Measurements from ENCODE around the gene LRSAM1.

Gene LRSAM1

GRCh38 chr9:127524373-127524772 is 73.1 kb downstream of the LRSAM1 start:
- peaks cover 27% of the 10 kb centered on the region; the same call in 1 of the 2 replicates for H3K9me3 ChIP-seq (ENCODE audit: insufficient read depth, low read length)
- TF ChIP-seq CTCF (IDR thresholded peaks at IDR 0.05; ENCODE audit: insufficient read depth, low read length, poor library complexity, severe bottlenecking) (no peak), EZH2phosphoT487 (conservative IDR thresholded peaks at IDR 0.05; ENCODE audit: low read length) (no peak)
- no peaks in the 10 kb centered on the region for H4K20me1 ChIP-seq (ENCODE audit: low read depth, low read length)
- H3K79me2 ChIP-seq (ENCODE audit: insufficient read depth, low read length): no peaks in the 10 kb centered on the region
- no peak overlapping the region for H3K4me2 ChIP-seq (ENCODE audit: low read depth, low read length, poor library complexity, severe bottlenecking)
- no peaks in the 10 kb centered on the region for H3F3A ChIP-seq (ENCODE audit: insufficient read depth)
- no peaks in the 10 kb centered on the region for H3K36me3 ChIP-seq (ENCODE audit: low read length)
- H3K27me3 ChIP-seq (ENCODE audit: low read length): no peaks in the 10 kb centered on the region
- no peak overlapping the region for H3K9ac ChIP-seq (ENCODE audit: low read length)
- H2AFZ ChIP-seq (ENCODE audit: low read depth, low read length, severe bottlenecking): no peak overlapping the region
- no peak overlapping the region for H3K4me3 ChIP-seq (ENCODE audit: insufficient read depth, low read length, poor library complexity, severe bottlenecking)
- no peak overlapping the region for H3K27ac ChIP-seq (ENCODE audit: low read depth, low read length)
- no peaks in the 10 kb centered on the region for H3K9me2 ChIP-seq (replicated peaks; ENCODE audit: insufficient read depth, low read length)

GRCh38 chr9:127525401-127526188 is 74.3 kb downstream of the LRSAM1 start:
- Histone ChIP-seq H3K27ac (ENCODE audit: low read depth, low read length) (no peak overlapping the region), H2AFZ (ENCODE audit: low read depth, low read length, severe bottlenecking) (no peak overlapping the region), H3K9ac (ENCODE audit: low read length) (no peak overlapping the region)

GRCh38 chr9:127526655-127527559 is 75.6 kb downstream of the LRSAM1 start:
- Histone ChIP-seq H3K9ac (ENCODE audit: low read length) (no peak overlapping the region), H4K20me1 (ENCODE audit: low read depth, low read length) (no peaks in the 10 kb centered on the region), H3K27me3 (ENCODE audit: low read length) (no peaks in the 10 kb centered on the region), H3K4me3 (ENCODE audit: insufficient read depth, low read length, poor library complexity, severe bottlenecking) (no peak overlapping the region), H3K27ac (ENCODE audit: low read depth, low read length) (no peak overlapping the region), H3K9me3 (ENCODE audit: insufficient read depth, low read length) (peaks cover 27% of the 10 kb centered on the region; the same call in 1 of the 2 replicates), H2AFZ (ENCODE audit: low read depth, low read length, severe bottlenecking) (no peak overlapping the region), H3K4me2 (ENCODE audit: low read depth, low read length, poor library complexity, severe bottlenecking) (no peak overlapping the region), H3K79me2 (ENCODE audit: insufficient read depth, low read length) (no peaks in the 10 kb centered on the region), H3K36me3 (ENCODE audit: low read length) (no peaks in the 10 kb centered on the region), H3F3A (ENCODE audit: insufficient read depth) (no peaks in the 10 kb centered on the region), H3K9me2 (replicated peaks; ENCODE audit: insufficient read depth, low read length) (no peaks in the 10 kb centered on the region)
- TF ChIP-seq CTCF (IDR thresholded peaks at IDR 0.05; ENCODE audit: insufficient read depth, low read length, poor library complexity, severe bottlenecking): no peak
- TF ChIP-seq EZH2phosphoT487 (conservative IDR thresholded peaks at IDR 0.05; ENCODE audit: low read length): no peak

More at GRCh38 chr9:127525401-127526188, 74.3 kb downstream of the LRSAM1 start:
- Histone ChIP-seq H4K20me1 (ENCODE audit: low read depth, low read length) (no peaks in the 10 kb centered on the region), H3F3A (ENCODE audit: insufficient read depth) (no peaks in the 10 kb centered on the region), H3K4me3 (ENCODE audit: insufficient read depth, low read length, poor library complexity, severe bottlenecking) (no peak overlapping the region), H3K36me3 (ENCODE audit: low read length) (no peaks in the 10 kb centered on the region), H3K9me3 (ENCODE audit: insufficient read depth, low read length) (peaks cover 27% of the 10 kb centered on the region; the same call in 1 of the 2 replicates), H3K27me3 (ENCODE audit: low read length) (no peaks in the 10 kb centered on the region), H3K4me2 (ENCODE audit: low read depth, low read length, poor library complexity, severe bottlenecking) (no peak overlapping the region), H3K79me2 (ENCODE audit: insufficient read depth, low read length) (no peaks in the 10 kb centered on the region), H3K9me2 (replicated peaks; ENCODE audit: insufficient read depth, low read length) (no peaks in the 10 kb centered on the region)
- TF ChIP-seq CTCF (IDR thresholded peaks at IDR 0.05; ENCODE audit: insufficient read depth, low read length, poor library complexity, severe bottlenecking) (no peak), EZH2phosphoT487 (conservative IDR thresholded peaks at IDR 0.05; ENCODE audit: low read length) (no peak)

Data from SU-DHL-6 (cell line).